ENCODE data around the gene WDR1.

- TF ChIP-seq CBX2 (IDR thresholded peaks at IDR 0.05; ENCODE audit: low read depth, low read length) (no peak), CBX2 (CRISPR knock-in tag; IDR thresholded peaks at IDR 0.05; ENCODE audit: low read depth) (no peak), CTCF (CRISPR knock-in tag; IDR thresholded peaks at IDR 0.05) (no peak), MAZ (IDR thresholded peaks at IDR 0.05; ENCODE audit: borderline replicate concordance, low read depth, low read length) (no peak), MAZ (CRISPR knock-in tag; IDR thresholded peaks at IDR 0.05; ENCODE audit: low read depth) (no peak), RNF219 (CRISPR knock-in tag; IDR thresholded peaks at IDR 0.05) (no peak), ZNF605 (CRISPR knock-in tag; IDR thresholded peaks at IDR 0.05) (no peak), ZNF256 (CRISPR knock-in tag; conservative IDR thresholded peaks at IDR 0.05) (no peak)
Observed at GRCh38 chr4:10075953-10076391, 40.6 kb downstream of the WDR1 start.
